GM12878 (cell line): ENCODE measurements around the gene ST3GAL5.

ENCODE experiments used
- CTCF ChIP-seq, 3 experiments: IDR thresholded peaks in 2 of 3; conservative IDR thresholded peaks in 1 of 3; 2 replicates each; pipeline ENCODE4 v1.5.1; 2011; ENCODE audit warnings: low read depth in 3 of 3, low read length in 3 of 3, mild to moderate bottlenecking in 3 of 3, control low read depth in 2 of 3, moderate library complexity in 2 of 3, inconsistent platforms in 1 of 3, mixed read lengths in 1 of 3; ENCODE audit not compliant: control insufficient read depth in 2 of 3, insufficient read depth in 1 of 3; ENCODE audit errors: extremely low read depth in 1 of 3
- ZNF207 ChIP-seq: fragments of 450-650 bp; IDR thresholded peaks from 2 replicates; pipeline ENCODE4 v1.6.1; 2014; ENCODE audit warnings: antibody characterized with exemption, mild to moderate bottlenecking, borderline replicate concordance
- ZNF274 ChIP-seq: IDR thresholded peaks from one replicate; pipeline ENCODE4 v1.8.0; 2011; ENCODE audit not compliant: insufficient read length, insufficient read depth

- TF ChIP-seq CTCF (IDR thresholded peaks at IDR 0.05 in 2 of 3, conservative IDR thresholded peaks at IDR 0.05 in 1 of 3; ENCODE audit: control insufficient read depth in 2 of 3, extremely low read depth in 1 of 3, insufficient read depth in 1 of 3, low read depth in 3 of 3, low read length in 3 of 3) (no peak), ZNF207 (no peak), ZNF274 (no peak)
Observed at GRCh38 chr2:85915606-85916303, 27.0 kb upstream of the ST3GAL5 start.
